MM.1S (cell line): ENCODE results near the gene PHACTR4.
A peak's percentile ranks its signal among the peaks of the same experiment; 100 is the strongest.
"Not testable (repeated sequence)": the region's sequence is repeated elsewhere in the genome, so short reads cannot be mapped to it uniquely, and the experiment has no call there.

Experiments
- DNase-seq: peaks from one replicate; pipeline ENCODE4 v3.0.0-alpha.2; 2015
- H2AFZ ChIP-seq: fragments of 300-600 bp; sonication (generic); 2 replicates; pipeline ENCODE4 v1.6.0; 2016; ENCODE audit warnings: antibody characterized with exemption, low read length
- H3F3A ChIP-seq: fragments of 300-600 bp; sonication (generic); 2 replicates; pipeline ENCODE4 v1.6.1; 2016; ENCODE audit warnings: mild to moderate bottlenecking, antibody characterized with exemption, low read length, moderate library complexity, mixed read lengths; ENCODE audit not compliant: insufficient read depth
- H3K27ac ChIP-seq: fragments of 300-600 bp; sonication (generic); 2 replicates; pipeline ENCODE4 v1.5.1; 2016; ENCODE audit warnings: mild to moderate bottlenecking, low read length
- H3K27me3 ChIP-seq: fragments of 300-600 bp; sonication (generic); replicated peaks from 2 replicates; pipeline ENCODE4 v1.6.0; 2016; ENCODE audit warnings: low read length; ENCODE audit not compliant: insufficient read depth
- H3K36me3 ChIP-seq: fragments of 300-600 bp; sonication (generic); replicated peaks from 2 replicates; pipeline ENCODE4 v1.6.1; 2016; ENCODE audit warnings: mild to moderate bottlenecking, low read length, mixed read lengths; ENCODE audit not compliant: insufficient read depth
- H3K4me1 ChIP-seq: fragments of 300-600 bp; sonication (generic); 2 replicates; pipeline ENCODE4 v1.6.1; 2016; ENCODE audit warnings: low read length, mixed read lengths
- H3K4me2 ChIP-seq: fragments of 300-600 bp; sonication (generic); 2 replicates; pipeline ENCODE4 v1.6.0; 2016; ENCODE audit warnings: low read depth, low read length
- H3K4me3 ChIP-seq: fragments of 300-600 bp; sonication (generic); 2 replicates; pipeline ENCODE4 v1.5.1; 2016; ENCODE audit warnings: low read length, mixed read lengths
- H3K79me2 ChIP-seq: fragments of 300-600 bp; sonication (generic); 2 replicates; pipeline ENCODE4 v1.6.1; 2016; ENCODE audit warnings: mixed run types, low read length, mixed read lengths
- H3K9ac ChIP-seq: fragments of 300-600 bp; sonication (generic); 2 replicates; pipeline ENCODE4 v1.6.1; 2016; ENCODE audit warnings: low read length, mixed read lengths
- H3K9me2 ChIP-seq: fragments of 300-600 bp; sonication (generic); replicated peaks from 2 replicates; pipeline ENCODE4 v1.6.1; 2016; ENCODE audit warnings: mild to moderate bottlenecking, low read length, mixed read lengths; ENCODE audit not compliant: insufficient read depth
- H3K9me3 ChIP-seq: fragments of 300-600 bp; sonication (generic); replicated peaks from 2 replicates; pipeline ENCODE4 v1.6.1; 2016; ENCODE audit warnings: mild to moderate bottlenecking, low read length, mixed read lengths; ENCODE audit not compliant: insufficient read depth
- H4K20me1 ChIP-seq: fragments of 300-600 bp; sonication (generic); 2 replicates; pipeline ENCODE4 v1.6.1; 2016; ENCODE audit warnings: mild to moderate bottlenecking, low read length, moderate library complexity, mixed read lengths; ENCODE audit not compliant: insufficient read depth
- EZH2 ChIP-seq: fragments of 300-600 bp; sonication (generic); optimal IDR thresholded peaks from 2 replicates; pipeline ENCODE3; 2017; ENCODE audit warnings: low read depth, mild to moderate bottlenecking, antibody characterized with exemption, low read length, mixed read lengths
- EZH2phosphoT487 ChIP-seq: fragments of 300-600 bp; sonication (generic); IDR thresholded peaks from 2 replicates; pipeline ENCODE4 v1.6.1; 2018; ENCODE audit warnings: antibody characterized with exemption, low read length
- TF ChIP-seq, protein P1 (sequence below): fragments of 300-600 bp; sonication (generic); IDR thresholded peaks from 2 replicates; pipeline ENCODE4 v1.5.1; 2016; ENCODE audit warnings: antibody characterized with exemption, low read length, mixed read lengths

Gene PHACTR4

DNA sequence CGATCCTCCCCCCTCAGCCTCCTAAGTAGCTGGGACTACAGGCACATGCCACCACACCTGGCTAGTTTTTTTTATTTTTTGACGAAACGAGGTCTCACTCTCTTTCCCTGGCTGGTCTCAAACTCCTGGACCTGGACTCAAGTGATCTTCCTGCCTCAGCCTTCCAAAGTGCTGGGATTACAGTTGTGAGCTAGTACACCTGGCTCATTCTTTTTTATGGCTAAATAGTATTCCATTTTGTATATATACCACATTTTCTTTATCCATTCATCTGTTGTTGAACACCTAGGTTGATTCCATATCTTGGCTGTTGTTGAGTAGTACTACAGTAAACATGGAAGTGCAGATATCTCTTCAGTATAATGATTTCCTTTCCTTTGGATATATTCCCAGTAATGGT lies 74.0 kb downstream of the PHACTR4 start:
- peaks cover 12% of the 10 kb centered on the region for H3K79me2 ChIP-seq
- H3K4me3 ChIP-seq, result no peak overlapping the region
- H3K4me2 ChIP-seq, result no peak overlapping the region
- no peaks in the 10 kb centered on the region for H4K20me1 ChIP-seq
- H2AFZ ChIP-seq, result no peak overlapping the region
- TF ChIP-seq, protein P1, sequence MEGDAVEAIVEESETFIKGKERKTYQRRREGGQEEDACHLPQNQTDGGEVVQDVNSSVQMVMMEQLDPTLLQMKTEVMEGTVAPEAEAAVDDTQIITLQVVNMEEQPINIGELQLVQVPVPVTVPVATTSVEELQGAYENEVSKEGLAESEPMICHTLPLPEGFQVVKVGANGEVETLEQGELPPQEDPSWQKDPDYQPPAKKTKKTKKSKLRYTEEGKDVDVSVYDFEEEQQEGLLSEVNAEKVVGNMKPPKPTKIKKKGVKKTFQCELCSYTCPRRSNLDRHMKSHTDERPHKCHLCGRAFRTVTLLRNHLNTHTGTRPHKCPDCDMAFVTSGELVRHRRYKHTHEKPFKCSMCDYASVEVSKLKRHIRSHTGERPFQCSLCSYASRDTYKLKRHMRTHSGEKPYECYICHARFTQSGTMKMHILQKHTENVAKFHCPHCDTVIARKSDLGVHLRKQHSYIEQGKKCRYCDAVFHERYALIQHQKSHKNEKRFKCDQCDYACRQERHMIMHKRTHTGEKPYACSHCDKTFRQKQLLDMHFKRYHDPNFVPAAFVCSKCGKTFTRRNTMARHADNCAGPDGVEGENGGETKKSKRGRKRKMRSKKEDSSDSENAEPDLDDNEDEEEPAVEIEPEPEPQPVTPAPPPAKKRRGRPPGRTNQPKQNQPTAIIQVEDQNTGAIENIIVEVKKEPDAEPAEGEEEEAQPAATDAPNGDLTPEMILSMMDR, result no peak
- no peak for TF ChIP-seq EZH2
- TF ChIP-seq EZH2phosphoT487, result no peak
- H3K27ac ChIP-seq, result no peak overlapping the region
- no peak overlapping the region for H3K9ac ChIP-seq
- peaks cover 4% of the 10 kb centered on the region; the same call in 1 of the 2 replicates for H3F3A ChIP-seq
- no peaks in the 10 kb centered on the region for H3K9me2 ChIP-seq
- no peaks in the 10 kb centered on the region for H3K36me3 ChIP-seq
- no peaks in the 10 kb centered on the region for H3K4me1 ChIP-seq
- no peak for DNase-seq
- no peaks in the 10 kb centered on the region for H3K27me3 ChIP-seq
- no peaks in the 10 kb centered on the region for H3K9me3 ChIP-seq

DNA sequence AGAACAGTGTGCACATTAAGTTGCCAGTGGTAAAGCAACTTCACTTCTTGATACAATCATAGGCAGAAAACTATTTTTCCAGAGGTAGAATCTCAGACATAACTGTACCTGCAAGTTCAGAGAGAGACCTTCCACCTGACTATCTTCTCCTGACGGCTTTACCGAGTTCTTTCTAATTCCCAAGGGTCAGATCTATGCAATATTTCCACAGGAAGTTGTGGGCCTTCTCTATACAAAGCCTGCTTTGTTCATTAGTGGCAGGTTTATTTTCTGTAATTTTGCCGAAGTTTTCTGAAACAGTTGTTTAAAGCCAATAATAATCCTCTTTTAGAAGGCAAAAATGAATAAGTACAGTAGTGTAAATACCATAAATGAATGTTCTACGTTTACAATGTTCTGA lies 78.1 kb downstream of the PHACTR4 start:
- no peak for TF ChIP-seq EZH2phosphoT487
- TF ChIP-seq, protein P1, result no peak
- TF ChIP-seq EZH2, result no peak
- Histone ChIP-seq H3K27me3 (no peaks in the 10 kb centered on the region), H3K4me2 (no peak overlapping the region), H3K4me3 (no peak overlapping the region), H3K9ac (no peak overlapping the region), H3F3A (peaks cover 6% of the 10 kb centered on the region; the same call in 1 of the 2 replicates), H3K79me2 (peaks cover 15% of the 10 kb centered on the region), H4K20me1 (no peaks in the 10 kb centered on the region), H3K27ac (no peak overlapping the region), H3K4me1 (peaks cover 18% of the 10 kb centered on the region), H3K9me2 (no peaks in the 10 kb centered on the region), H3K36me3 (no peaks in the 10 kb centered on the region), H3K9me3 (no peaks in the 10 kb centered on the region), H2AFZ (no peak overlapping the region)
- DNase-seq, result no peak

DNA sequence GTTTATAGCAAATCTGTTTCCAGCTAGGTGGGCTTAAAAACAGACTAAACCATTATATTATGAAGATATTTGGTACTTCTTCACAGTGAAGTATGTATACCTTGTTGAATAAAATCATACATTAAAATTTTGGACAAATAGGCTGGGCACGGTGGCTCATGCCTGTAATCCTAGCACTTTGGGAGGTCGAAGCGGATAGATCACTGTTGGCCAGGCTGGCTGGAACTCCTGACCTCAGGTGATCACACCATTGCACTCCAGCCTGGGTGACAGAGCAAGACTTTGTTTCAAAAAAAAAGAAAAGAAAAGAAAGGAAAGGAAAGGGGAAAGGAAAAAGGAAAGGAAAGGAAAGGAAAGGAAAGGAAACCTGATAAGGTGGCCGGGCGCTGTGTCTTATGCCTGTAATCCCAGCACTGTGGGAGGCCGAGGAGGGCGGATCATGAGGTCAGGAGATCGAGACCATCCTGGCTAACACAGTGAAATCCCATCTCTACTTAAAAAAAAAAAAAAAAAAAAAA lies 78.6 kb downstream of the PHACTR4 start:
- not testable (repeated sequence) for H3F3A ChIP-seq, H3K9me2 ChIP-seq, H3K4me2 ChIP-seq, H2AFZ ChIP-seq, H3K9me3 ChIP-seq, H3K36me3 ChIP-seq, H3K27ac ChIP-seq, H3K4me3 ChIP-seq, H3K27me3 ChIP-seq, DNase-seq, H3K9ac ChIP-seq, H4K20me1 ChIP-seq
- Histone ChIP-seq H3K79me2 (peaks cover 15% of the 10 kb centered on the region), H3K4me1 (peaks cover 18% of the 10 kb centered on the region)

DNA sequence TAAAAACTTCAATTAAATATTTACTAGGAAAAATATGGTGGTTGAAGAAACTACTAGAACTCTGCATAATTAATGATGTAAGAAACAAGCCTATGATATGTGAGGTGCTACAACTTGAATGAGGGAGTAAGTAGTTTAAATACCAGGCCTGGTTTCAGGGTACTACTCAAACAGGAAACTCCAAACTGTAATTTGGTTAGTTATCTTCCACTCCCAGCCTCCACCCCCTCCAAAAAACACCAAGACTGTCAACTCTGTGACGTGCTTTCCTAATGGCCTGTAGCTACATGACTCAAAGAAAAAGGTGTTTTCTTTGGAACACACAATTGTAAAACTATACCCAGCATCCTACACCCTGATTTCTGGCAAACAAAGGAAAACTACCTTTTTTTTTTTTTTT lies 80.4 kb downstream of the PHACTR4 start:
- TF ChIP-seq EZH2phosphoT487 (no peak), EZH2 (no peak)
- TF ChIP-seq, protein P1, result no peak
- peaks cover 6% of the 10 kb centered on the region; the same call in 1 of the 2 replicates for H3F3A ChIP-seq
- H3K9me3 ChIP-seq, result no peaks in the 10 kb centered on the region
- no peaks in the 10 kb centered on the region for H4K20me1 ChIP-seq
- no peaks in the 10 kb centered on the region for H3K9me2 ChIP-seq
- H3K27me3 ChIP-seq, result no peaks in the 10 kb centered on the region
- H3K4me3 ChIP-seq, result no peak overlapping the region
- peak; percentile 46 for DNase-seq
- H3K27ac ChIP-seq, result peak overlapping the region; percentile 51; the same call in 1 of the 2 replicates
- H3K36me3 ChIP-seq, result no peaks in the 10 kb centered on the region
- peaks cover 18% of the 10 kb centered on the region for H3K4me1 ChIP-seq
- peaks cover 15% of the 10 kb centered on the region for H3K79me2 ChIP-seq
- H3K9ac ChIP-seq, result no peak overlapping the region
- no peak overlapping the region for H2AFZ ChIP-seq
- H3K4me2 ChIP-seq, result no peak overlapping the region
